Measurements from ENCODE around the gene GPR108. TPM values are rescaled to one million over a fixed set of nuclear protein-coding genes. Genes with fewer than 3 reads are reported as not detected.
"Not testable (repeated sequence)": the region's sequence is repeated elsewhere in the genome, so short reads cannot be mapped to it uniquely, and the experiment has no call there.

GPR108 gene
- total RNA-seq, 1 donor from 2014 or later = 41.6 TPM

DNA sequence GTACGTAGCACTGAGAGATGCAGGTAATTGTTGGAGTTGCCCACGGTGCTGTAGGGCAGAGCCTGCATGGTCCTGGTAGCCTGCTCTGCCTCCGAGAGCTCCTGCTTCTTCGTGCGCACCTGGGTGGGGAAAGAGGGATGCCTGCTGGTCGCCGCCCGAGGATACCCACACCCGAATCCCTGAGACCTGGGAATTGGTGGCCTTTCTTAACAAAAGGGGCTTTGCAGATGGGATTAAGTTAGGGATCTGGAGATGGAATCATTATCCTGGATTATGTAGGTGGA is 26.4 kb downstream of the GPR108 start:
- Mint-ChIP-seq H3K9me3 (ENCODE audit: unreplicated experiment) (peaks cover 14% of the 10 kb centered on the region), H3K27me3 (ENCODE audit: low read depth, unreplicated experiment) (peaks cover 19% of the 10 kb centered on the region)

GRCh38 chr19:6710273-6711077 is 26.9 kb downstream of the GPR108 start:
- H3K36me3 Mint-ChIP-seq (ENCODE audit: low read depth, unreplicated experiment) = peaks cover 2% of the 10 kb centered on the region
- H3K4me3 Mint-ChIP-seq (ENCODE audit: unreplicated experiment) = no peak overlapping the region
- H3K27me3 ChIP-seq (ENCODE audit: insufficient read depth, low read length) = peaks cover 6% of the 10 kb centered on the region
- peaks cover 14% of the 10 kb centered on the region for H3K9me3 Mint-ChIP-seq (ENCODE audit: unreplicated experiment)
- H3K9ac ChIP-seq (ENCODE audit: low read length) = no peak overlapping the region
- H3K36me3 ChIP-seq (ENCODE audit: insufficient read depth, low read length) = no peaks in the 10 kb centered on the region
- no peak overlapping the region for H2AFZ ChIP-seq (ENCODE audit: low read depth, low read length)
- peaks cover 19% of the 10 kb centered on the region for H3K27me3 Mint-ChIP-seq (ENCODE audit: low read depth, unreplicated experiment)
- no peaks in the 10 kb centered on the region for H4K20me1 ChIP-seq (ENCODE audit: insufficient read depth, low read length)
- no peaks in the 10 kb centered on the region for H3K4me1 Mint-ChIP-seq (ENCODE audit: low read depth, unreplicated experiment)
- no peaks in the 10 kb centered on the region for H3K79me2 ChIP-seq (ENCODE audit: insufficient read depth, low read length)
- TF ChIP-seq, protein P1, sequence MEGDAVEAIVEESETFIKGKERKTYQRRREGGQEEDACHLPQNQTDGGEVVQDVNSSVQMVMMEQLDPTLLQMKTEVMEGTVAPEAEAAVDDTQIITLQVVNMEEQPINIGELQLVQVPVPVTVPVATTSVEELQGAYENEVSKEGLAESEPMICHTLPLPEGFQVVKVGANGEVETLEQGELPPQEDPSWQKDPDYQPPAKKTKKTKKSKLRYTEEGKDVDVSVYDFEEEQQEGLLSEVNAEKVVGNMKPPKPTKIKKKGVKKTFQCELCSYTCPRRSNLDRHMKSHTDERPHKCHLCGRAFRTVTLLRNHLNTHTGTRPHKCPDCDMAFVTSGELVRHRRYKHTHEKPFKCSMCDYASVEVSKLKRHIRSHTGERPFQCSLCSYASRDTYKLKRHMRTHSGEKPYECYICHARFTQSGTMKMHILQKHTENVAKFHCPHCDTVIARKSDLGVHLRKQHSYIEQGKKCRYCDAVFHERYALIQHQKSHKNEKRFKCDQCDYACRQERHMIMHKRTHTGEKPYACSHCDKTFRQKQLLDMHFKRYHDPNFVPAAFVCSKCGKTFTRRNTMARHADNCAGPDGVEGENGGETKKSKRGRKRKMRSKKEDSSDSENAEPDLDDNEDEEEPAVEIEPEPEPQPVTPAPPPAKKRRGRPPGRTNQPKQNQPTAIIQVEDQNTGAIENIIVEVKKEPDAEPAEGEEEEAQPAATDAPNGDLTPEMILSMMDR (IDR thresholded peaks at IDR 0.05; ENCODE audit: insufficient read depth, low read depth, low read length) = no peak
- TF ChIP-seq EZH2 (IDR thresholded peaks at IDR 0.05; ENCODE audit: insufficient read depth, low read length) = no peak
- FAIRE-seq (no peak), DNase-seq (ENCODE audit: low read depth) (no peak)
- H3K27ac Mint-ChIP-seq (ENCODE audit: unreplicated experiment) = no peak overlapping the region
- no peaks in the 10 kb centered on the region for H3K4me1 ChIP-seq (ENCODE audit: insufficient read depth, low read length)
- H3K4me3 ChIP-seq (ENCODE audit: insufficient read depth, low read depth, low read length) = no peak overlapping the region
- no peaks in the 10 kb centered on the region for H3K9me3 ChIP-seq (ENCODE audit: insufficient read depth, low read depth, low read length)
- no peak overlapping the region for H3K4me2 ChIP-seq (ENCODE audit: low read length)
- no peak overlapping the region for H3K27ac ChIP-seq (ENCODE audit: low read depth, low read length)

More for the DNA sequence above, 26.4 kb downstream of the GPR108 start:
- TF ChIP-seq, protein P1 (IDR thresholded peaks at IDR 0.05; ENCODE audit: insufficient read depth, low read depth, low read length) = no peak
- no peak for TF ChIP-seq EZH2 (IDR thresholded peaks at IDR 0.05; ENCODE audit: insufficient read depth, low read length)
- no peak overlapping the region for H3K9ac ChIP-seq (ENCODE audit: low read length)
- no peak overlapping the region for H3K4me3 Mint-ChIP-seq (ENCODE audit: unreplicated experiment)
- H3K4me3 ChIP-seq (ENCODE audit: insufficient read depth, low read depth, low read length) = no peak overlapping the region
- peaks cover 2% of the 10 kb centered on the region for H3K36me3 Mint-ChIP-seq (ENCODE audit: low read depth, unreplicated experiment)
- no peaks in the 10 kb centered on the region for H3K79me2 ChIP-seq (ENCODE audit: insufficient read depth, low read length)
- peaks cover 6% of the 10 kb centered on the region for H3K27me3 ChIP-seq (ENCODE audit: insufficient read depth, low read length)
- no peaks in the 10 kb centered on the region for H3K36me3 ChIP-seq (ENCODE audit: insufficient read depth, low read length)
- H3K4me2 ChIP-seq (ENCODE audit: low read length) = no peak overlapping the region
- no peak overlapping the region for H3K27ac Mint-ChIP-seq (ENCODE audit: unreplicated experiment)
- no peaks in the 10 kb centered on the region for H3K4me1 Mint-ChIP-seq (ENCODE audit: low read depth, unreplicated experiment)
- H3K27ac ChIP-seq (ENCODE audit: low read depth, low read length) = no peak overlapping the region
- FAIRE-seq (no peak), DNase-seq (ENCODE audit: low read depth) (no peak)
- H3K9me3 ChIP-seq (ENCODE audit: insufficient read depth, low read depth, low read length) = no peaks in the 10 kb centered on the region
- no peak overlapping the region for H2AFZ ChIP-seq (ENCODE audit: low read depth, low read length)
- no peaks in the 10 kb centered on the region for H4K20me1 ChIP-seq (ENCODE audit: insufficient read depth, low read length)
- H3K4me1 ChIP-seq (ENCODE audit: insufficient read depth, low read length) = no peaks in the 10 kb centered on the region

DNA sequence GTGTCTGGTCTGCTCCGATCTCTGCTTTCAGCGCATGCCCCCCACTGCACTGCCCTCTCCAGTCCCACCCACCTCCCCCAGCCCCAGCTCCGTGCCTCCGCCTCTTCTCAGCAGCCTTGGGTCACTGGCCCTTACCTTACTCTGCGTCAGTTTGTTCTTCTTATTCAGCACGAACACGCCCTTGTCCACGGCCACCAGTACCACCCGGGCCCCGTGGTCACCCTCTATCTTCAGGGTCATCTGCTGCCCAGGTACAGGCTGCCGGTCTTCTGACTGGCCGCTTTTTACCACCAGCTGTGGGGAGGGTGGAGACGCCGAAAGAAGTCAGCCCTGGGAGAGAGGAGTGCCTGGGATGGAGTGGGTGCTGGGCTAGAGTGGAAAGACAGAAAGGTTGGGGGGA is 27.8 kb downstream of the GPR108 start:
- H3K9me3 ChIP-seq (ENCODE audit: insufficient read depth, low read depth, low read length) = no peaks in the 10 kb centered on the region
- H3K4me1 Mint-ChIP-seq (ENCODE audit: low read depth, unreplicated experiment) = no peaks in the 10 kb centered on the region
- H4K20me1 ChIP-seq (ENCODE audit: insufficient read depth, low read length) = no peaks in the 10 kb centered on the region
- peaks cover 2% of the 10 kb centered on the region for H3K36me3 Mint-ChIP-seq (ENCODE audit: low read depth, unreplicated experiment)
- peaks cover 19% of the 10 kb centered on the region for H3K27me3 Mint-ChIP-seq (ENCODE audit: low read depth, unreplicated experiment)
- H3K9ac ChIP-seq (ENCODE audit: low read length) = no peak overlapping the region
- H2AFZ ChIP-seq (ENCODE audit: low read depth, low read length) = no peak overlapping the region
- no peaks in the 10 kb centered on the region for H3K79me2 ChIP-seq (ENCODE audit: insufficient read depth, low read length)
- no peak overlapping the region for H3K27ac ChIP-seq (ENCODE audit: low read depth, low read length)
- H3K27ac Mint-ChIP-seq (ENCODE audit: unreplicated experiment) = no peak overlapping the region
- H3K36me3 ChIP-seq (ENCODE audit: insufficient read depth, low read length) = no peaks in the 10 kb centered on the region
- no peak for DNase-seq (ENCODE audit: low read depth)
- no peaks in the 10 kb centered on the region for H3K4me1 ChIP-seq (ENCODE audit: insufficient read depth, low read length)
- H3K27me3 ChIP-seq (ENCODE audit: insufficient read depth, low read length) = peaks cover 6% of the 10 kb centered on the region
- H3K4me2 ChIP-seq (ENCODE audit: low read length) = no peak overlapping the region
- H3K4me3 ChIP-seq (ENCODE audit: insufficient read depth, low read depth, low read length) = no peak overlapping the region
- TF ChIP-seq, protein P1 (IDR thresholded peaks at IDR 0.05; ENCODE audit: insufficient read depth, low read depth, low read length) = no peak
- no peak for TF ChIP-seq EZH2 (IDR thresholded peaks at IDR 0.05; ENCODE audit: insufficient read depth, low read length)
- peaks cover 14% of the 10 kb centered on the region for H3K9me3 Mint-ChIP-seq (ENCODE audit: unreplicated experiment)
- H3K4me3 Mint-ChIP-seq (ENCODE audit: unreplicated experiment) = no peak overlapping the region
- FAIRE-seq = no peak

DNA sequence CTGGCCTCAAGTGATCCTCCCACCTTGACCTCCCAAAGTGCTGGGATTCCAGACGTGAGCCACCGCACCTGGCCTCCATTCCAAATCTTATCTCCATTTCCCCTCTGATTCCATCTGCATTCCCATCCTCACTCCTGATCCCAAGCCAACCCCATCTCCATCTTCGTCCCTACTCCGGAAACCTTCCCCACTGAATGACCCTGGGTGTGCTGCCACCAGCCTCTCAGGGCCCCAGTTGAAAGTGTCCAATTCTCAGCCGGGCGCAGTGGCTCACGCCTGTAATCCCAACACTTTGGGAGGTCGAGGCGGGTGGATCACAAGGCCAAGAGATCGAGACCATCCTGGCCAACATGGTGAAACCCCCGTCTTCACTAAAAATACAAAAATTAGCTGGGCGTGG is 28.5 kb downstream of the GPR108 start:
- H3K36me3 Mint-ChIP-seq (ENCODE audit: low read depth, unreplicated experiment); H3K27ac ChIP-seq (ENCODE audit: low read depth, low read length); H3K4me3 ChIP-seq (ENCODE audit: insufficient read depth, low read depth, low read length); H3K36me3 ChIP-seq (ENCODE audit: insufficient read depth, low read length); H3K27ac Mint-ChIP-seq (ENCODE audit: unreplicated experiment); H3K4me1 Mint-ChIP-seq (ENCODE audit: low read depth, unreplicated experiment); H3K9ac ChIP-seq (ENCODE audit: low read length); H3K9me3 ChIP-seq (ENCODE audit: insufficient read depth, low read depth, low read length); H3K4me3 Mint-ChIP-seq (ENCODE audit: unreplicated experiment); H4K20me1 ChIP-seq (ENCODE audit: insufficient read depth, low read length); H3K4me2 ChIP-seq (ENCODE audit: low read length); H2AFZ ChIP-seq (ENCODE audit: low read depth, low read length); FAIRE-seq; H3K4me1 ChIP-seq (ENCODE audit: insufficient read depth, low read length); DNase-seq (ENCODE audit: low read depth); H3K79me2 ChIP-seq (ENCODE audit: insufficient read depth, low read length); H3K27me3 ChIP-seq (ENCODE audit: insufficient read depth, low read length): not testable (repeated sequence)
- H3K9me3 Mint-ChIP-seq (ENCODE audit: unreplicated experiment) = peaks cover 14% of the 10 kb centered on the region
- peaks cover 19% of the 10 kb centered on the region for H3K27me3 Mint-ChIP-seq (ENCODE audit: low read depth, unreplicated experiment)

Measured in astrocyte (in vitro differentiated cells and primary cell).